OCI-LY7 (cell line): ENCODE results near the gene ZW10.

Experiments
- EZH2phosphoT487 ChIP-seq: fragments of 200-600 bp; sonication (generic); IDR thresholded peaks from 2 replicates; pipeline ENCODE4 v1.6.1; 2018; ENCODE audit warnings: low read depth, borderline replicate concordance, mild to moderate bottlenecking, mixed run types, antibody characterized with exemption, low read length, moderate library complexity, mixed read lengths
- TF ChIP-seq, protein P1 (sequence below): fragments of 200-600 bp; sonication (generic); conservative IDR thresholded peaks from 2 replicates; pipeline ENCODE4 v1.5.1; 2014; ENCODE audit warnings: mild to moderate bottlenecking, antibody characterized with exemption, low read length, moderate library complexity, mixed read lengths

DNA sequence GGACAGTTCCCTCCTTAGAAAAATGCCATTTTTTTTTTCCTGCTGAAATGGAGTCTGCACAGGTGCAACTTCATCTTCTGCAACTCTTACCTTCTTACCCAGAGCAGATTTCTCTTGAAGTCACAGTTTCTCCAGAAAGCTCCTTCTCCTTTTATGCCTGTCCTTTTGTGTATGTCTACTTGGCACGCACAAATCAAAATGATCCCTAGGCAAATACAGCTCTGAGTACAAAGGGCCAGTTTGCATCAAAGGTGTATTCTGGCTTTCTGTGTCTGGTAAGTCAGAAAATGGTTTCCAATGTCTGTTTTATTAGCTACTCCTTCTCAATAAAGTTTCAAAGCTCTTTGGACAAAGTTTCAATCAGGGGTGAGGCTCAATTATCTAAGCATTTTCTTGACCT lies 8.6 kb upstream of the ZW10 start:
- TF ChIP-seq, protein P1, sequence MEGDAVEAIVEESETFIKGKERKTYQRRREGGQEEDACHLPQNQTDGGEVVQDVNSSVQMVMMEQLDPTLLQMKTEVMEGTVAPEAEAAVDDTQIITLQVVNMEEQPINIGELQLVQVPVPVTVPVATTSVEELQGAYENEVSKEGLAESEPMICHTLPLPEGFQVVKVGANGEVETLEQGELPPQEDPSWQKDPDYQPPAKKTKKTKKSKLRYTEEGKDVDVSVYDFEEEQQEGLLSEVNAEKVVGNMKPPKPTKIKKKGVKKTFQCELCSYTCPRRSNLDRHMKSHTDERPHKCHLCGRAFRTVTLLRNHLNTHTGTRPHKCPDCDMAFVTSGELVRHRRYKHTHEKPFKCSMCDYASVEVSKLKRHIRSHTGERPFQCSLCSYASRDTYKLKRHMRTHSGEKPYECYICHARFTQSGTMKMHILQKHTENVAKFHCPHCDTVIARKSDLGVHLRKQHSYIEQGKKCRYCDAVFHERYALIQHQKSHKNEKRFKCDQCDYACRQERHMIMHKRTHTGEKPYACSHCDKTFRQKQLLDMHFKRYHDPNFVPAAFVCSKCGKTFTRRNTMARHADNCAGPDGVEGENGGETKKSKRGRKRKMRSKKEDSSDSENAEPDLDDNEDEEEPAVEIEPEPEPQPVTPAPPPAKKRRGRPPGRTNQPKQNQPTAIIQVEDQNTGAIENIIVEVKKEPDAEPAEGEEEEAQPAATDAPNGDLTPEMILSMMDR, result no peak
- no peak for TF ChIP-seq EZH2phosphoT487
